ENCODE results near the gene FAM170A.

Gene FAM170A

GRCh38 chr5:119656023-119656422 lies 26.7 kb downstream of the FAM170A start:
- no peak for TF ChIP-seq CTCF (conservative IDR thresholded peaks at IDR 0.05; ENCODE audit: control insufficient read depth, insufficient read depth, low read depth, low read length)
- DNase-seq (ENCODE audit: low read depth) = no peak

GRCh38 chr5:119666542-119666941 lies 37.2 kb downstream of the FAM170A start:
- DNase-seq (ENCODE audit: low read depth) = no peak
- no peak overlapping the region for H3K4me3 ChIP-seq (ENCODE audit: control insufficient read depth, low read depth, low read length)
- TF ChIP-seq CTCF (conservative IDR thresholded peaks at IDR 0.05; ENCODE audit: control insufficient read depth, insufficient read depth, low read depth, low read length) = no peak

More at GRCh38 chr5:119656023-119656422, 26.7 kb downstream of the FAM170A start:
- no peak overlapping the region for H3K4me3 ChIP-seq (ENCODE audit: control insufficient read depth, low read depth, low read length)

- no peak overlapping the region for H3K4me3 ChIP-seq (ENCODE audit: control insufficient read depth, low read depth, low read length)
- no peak for TF ChIP-seq CTCF (conservative IDR thresholded peaks at IDR 0.05; ENCODE audit: control insufficient read depth, insufficient read depth, low read depth, low read length)
- DNase-seq (ENCODE audit: low read depth) = no peak
Observed at GRCh38 chr5:119678351-119679028, 49.1 kb downstream of the FAM170A start.

- TF ChIP-seq CTCF (conservative IDR thresholded peaks at IDR 0.05; ENCODE audit: control insufficient read depth, insufficient read depth, low read depth, low read length) = no peak
- H3K4me3 ChIP-seq (ENCODE audit: control insufficient read depth, low read depth, low read length) = no peak overlapping the region
- DNase-seq (ENCODE audit: low read depth) = no peak
Observed at GRCh38 chr5:119680080-119680479, 50.7 kb downstream of the FAM170A start.

GRCh38 chr5:119681734-119682133 lies 52.4 kb downstream of the FAM170A start:
- H3K4me3 ChIP-seq (ENCODE audit: control insufficient read depth, low read depth, low read length) = no peak overlapping the region
- TF ChIP-seq CTCF (conservative IDR thresholded peaks at IDR 0.05; ENCODE audit: control insufficient read depth, insufficient read depth, low read depth, low read length) = no peak
- DNase-seq (ENCODE audit: low read depth) = no peak

GRCh38 chr5:119682372-119682771 lies 53.0 kb downstream of the FAM170A start:
- no peak for TF ChIP-seq CTCF (conservative IDR thresholded peaks at IDR 0.05; ENCODE audit: control insufficient read depth, insufficient read depth, low read depth, low read length)
- DNase-seq (ENCODE audit: low read depth) = no peak
- no peak overlapping the region for H3K4me3 ChIP-seq (ENCODE audit: control insufficient read depth, low read depth, low read length)
